ENCODE measurements around the gene CARD8. TPM values are rescaled to one million over a fixed set of nuclear protein-coding genes. Genes with fewer than 3 reads are reported as not detected.

CARD8 gene
- polyA plus RNA-seq, 4 donors: 49.3 to 62.6 (median 58.7) TPM

DNA sequence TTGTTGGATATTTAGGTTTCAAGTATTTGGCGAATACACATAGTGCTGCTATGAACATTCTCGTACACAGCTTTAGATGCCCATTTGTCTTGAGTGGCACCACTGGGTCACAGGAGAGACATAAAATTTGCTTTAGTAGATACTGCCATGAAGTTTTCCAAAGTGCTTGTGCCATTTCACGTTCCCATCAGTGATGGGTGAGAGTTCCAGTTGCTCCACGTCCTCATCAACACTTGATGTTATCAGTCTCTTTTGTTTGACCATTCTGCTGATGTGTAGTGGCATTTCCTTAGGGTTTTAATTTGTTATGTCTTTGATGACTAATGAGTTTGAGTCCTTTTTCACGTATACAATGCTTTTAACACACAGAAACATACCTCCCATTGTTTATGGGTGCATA is 74.2 kb downstream of the CARD8 start:
- no peak for DNase-seq (ENCODE audit: low read depth in 4 of 4, low spot score in 3 of 4)

- DNase-seq (ENCODE audit: low read depth in 4 of 4, low spot score in 3 of 4): no peak
Observed at GRCh38 chr19:48176226-48176625, 79.5 kb downstream of the CARD8 start.

DNA sequence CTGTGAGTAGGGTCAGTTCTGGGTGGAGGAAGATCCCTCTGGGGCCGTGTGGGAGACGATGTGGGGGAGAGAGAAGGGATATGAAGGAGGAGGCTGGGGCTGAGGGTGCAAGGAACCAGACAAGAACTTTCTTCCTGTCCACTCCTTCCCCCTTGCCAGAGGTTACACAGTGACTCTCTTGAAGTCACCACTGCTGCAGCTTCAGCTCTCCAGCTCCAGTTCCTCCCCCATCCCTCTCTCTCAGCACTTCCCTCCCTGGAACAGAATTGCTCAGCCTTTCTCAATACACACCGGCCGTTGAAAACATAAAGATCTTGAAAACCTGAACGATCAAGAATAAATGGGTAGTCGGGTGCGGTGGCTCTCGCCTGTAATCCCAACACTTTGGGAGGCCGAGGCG is 80.1 kb downstream of the CARD8 start:
- no peak for DNase-seq (ENCODE audit: low read depth in 4 of 4, low spot score in 3 of 4)

- DNase-seq (ENCODE audit: low read depth in 4 of 4, low spot score in 3 of 4): no peak
Observed at GRCh38 chr19:48174445-48175030, 81.2 kb downstream of the CARD8 start.

DNA sequence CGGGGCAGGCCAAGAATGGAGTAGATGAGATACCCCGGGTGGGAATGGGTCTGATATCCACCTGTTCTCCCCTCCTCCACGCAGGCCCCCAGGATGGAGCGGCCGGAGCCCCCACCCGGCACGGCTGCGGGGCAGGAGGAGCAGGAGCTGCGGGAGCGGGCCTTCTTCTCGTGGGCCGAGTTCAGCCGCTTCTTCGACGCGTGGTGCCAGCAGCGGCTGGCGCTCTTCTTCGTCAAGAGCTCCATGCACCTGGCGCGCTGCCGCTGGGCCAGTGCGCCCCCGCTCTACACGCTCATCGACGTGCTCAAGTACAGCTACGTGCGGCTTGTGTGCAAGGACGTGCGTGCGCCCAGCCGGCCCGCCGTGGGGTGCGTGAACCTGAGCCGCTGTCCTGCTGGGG is 84.0 kb downstream of the CARD8 start:
- no peak for DNase-seq (ENCODE audit: low read depth in 4 of 4, low spot score in 3 of 4)

DNA sequence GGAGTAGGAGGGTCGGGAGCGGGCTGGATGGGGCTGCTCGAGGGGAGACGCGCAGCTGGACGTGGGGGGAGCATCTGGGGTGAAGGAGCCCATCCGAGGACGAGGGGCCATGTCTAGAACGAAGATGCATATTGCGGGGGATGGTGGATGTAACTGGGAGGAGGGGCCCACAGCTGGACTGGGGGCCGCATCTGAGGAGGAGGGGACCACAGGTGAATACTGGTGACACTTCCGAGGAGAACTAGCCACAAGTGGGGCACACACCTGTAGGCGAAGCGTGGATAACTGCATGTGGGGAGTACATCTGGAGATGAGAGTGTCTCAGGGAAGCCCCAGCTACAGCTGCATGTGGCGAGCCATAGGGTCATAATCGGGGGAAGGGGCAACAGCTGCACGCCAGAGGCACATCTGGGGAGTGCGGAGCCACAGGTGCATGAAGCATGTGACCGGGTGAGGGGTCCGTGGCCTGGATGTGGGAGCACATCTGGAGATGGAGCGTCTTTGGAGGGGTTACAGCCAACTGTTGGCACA is 84.8 kb downstream of the CARD8 start:
- DNase-seq (ENCODE audit: low read depth in 4 of 4, low spot score in 3 of 4): no peak

DNA sequence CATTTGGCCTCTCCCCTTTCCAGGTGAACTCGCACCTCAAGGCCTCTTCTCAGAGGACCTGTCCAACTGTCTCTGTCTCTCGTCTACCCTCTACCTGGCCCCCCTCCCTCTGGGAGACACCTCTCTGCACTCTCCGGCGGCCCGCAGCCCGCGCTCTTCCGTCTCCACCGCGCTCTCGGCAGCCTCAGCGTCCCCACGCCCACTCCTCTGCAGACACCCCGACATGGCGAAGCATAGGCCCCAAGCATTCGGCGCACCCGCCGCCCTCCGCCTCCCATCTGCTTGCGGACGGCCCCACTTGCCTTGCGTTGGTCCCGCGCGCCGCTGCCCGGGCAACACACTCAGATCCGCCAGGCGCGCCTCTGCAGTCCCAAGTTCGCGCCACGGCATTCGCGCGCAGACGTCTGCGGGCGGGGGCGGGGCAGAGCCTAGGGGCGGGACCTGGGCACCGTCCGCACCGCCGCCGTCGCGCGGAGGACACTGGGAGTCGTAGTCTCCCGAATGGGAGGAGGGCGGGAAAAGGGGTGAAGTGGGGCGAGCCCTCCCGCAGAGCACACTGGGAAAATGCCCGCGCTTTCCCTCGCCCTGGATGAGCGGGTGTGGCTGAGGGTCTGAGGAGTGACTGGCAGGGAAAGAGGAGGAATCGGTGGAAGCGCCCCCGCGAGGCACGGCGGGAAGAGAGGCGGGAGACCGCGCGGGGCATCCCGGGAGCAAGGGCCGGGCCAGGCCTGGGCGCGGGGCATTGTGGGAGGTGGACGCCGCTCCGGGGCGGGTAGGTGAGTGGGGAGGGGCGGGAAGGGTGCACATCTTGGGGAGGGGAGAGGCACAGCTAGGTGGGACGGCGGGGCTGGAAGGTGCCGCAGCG is 85.5 kb downstream of the CARD8 start, which contains the start of the genes LIG1 and ZSWIM9:
Gene LIG1 (minus strand): TSS at position 406 of the 865 bp plus-strand sequence. CDS start 4,778 bp downstream, outside the sequence.
Gene ZSWIM9 (plus strand): TSS at position 742 of the 865 bp plus-strand sequence. CDS start 1,123 bp downstream, outside the sequence.
- peak; percentile 90 to 92 (median 90) for DNase-seq (ENCODE audit: low read depth in 4 of 4, low spot score in 3 of 4)

- peak in 2 of 4 donors; percentile 34 to 43 for DNase-seq (ENCODE audit: low read depth in 4 of 4, low spot score in 3 of 4)
Observed at GRCh38 chr19:48169578-48169938, 86.2 kb downstream of the CARD8 start.

DNA sequence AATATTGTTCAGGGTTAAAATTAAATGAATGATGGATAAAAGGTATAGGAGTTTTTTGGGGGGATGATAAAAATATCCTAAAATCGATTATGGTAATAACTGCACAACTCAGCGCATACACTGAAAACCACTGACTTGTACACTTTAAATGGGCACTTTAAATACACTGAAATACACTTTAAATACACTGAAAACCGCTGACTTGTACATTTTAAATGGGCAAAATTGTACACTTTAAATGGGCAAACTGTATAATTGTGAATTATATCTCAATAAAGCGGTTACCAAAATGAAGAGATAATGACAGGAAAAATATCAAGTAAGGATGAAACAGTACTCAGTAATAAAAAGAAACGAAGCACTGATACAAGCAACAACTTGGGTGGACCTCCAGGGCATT is 87.0 kb downstream of the CARD8 start:
- DNase-seq (ENCODE audit: low read depth in 4 of 4, low spot score in 3 of 4): no peak

DNA sequence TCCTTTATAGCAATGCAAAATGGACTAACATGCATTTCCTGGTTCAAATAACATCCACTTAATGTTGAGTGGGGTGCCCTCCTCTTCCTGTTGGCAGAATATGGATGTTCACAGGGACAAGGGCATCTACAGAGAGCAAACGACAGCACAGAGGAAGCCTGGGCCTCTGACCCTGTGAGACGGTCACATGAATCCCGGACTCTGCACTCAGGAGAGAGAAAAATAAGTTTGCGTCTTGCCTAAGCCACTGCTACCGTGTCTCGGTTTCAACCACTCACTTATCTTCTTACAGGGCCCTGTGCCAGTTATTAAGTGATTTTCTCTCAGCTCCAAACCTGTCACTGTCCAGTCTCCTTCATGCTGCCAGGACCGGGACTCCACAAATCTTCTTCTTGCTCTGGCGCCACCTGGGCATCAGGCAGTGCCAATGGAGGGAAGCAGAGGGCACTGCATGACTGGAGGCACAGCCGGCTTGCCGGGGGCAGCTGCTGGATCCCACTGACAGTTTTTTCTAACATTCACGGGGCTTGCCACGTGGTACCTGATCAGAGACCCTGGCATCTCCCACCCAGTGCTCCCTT is 97.4 kb downstream of the CARD8 start:
- no peak for DNase-seq (ENCODE audit: low read depth in 4 of 4, low spot score in 3 of 4)

Other genes with a start within 250 kb of the CARD8 start
- gene CABP5, start 211.8 kb downstream of the CARD8 start, polyA plus RNA-seq (ENCODE audit: insufficient read length in 4 of 4): under 1 TPM in 1 of 4 donors, not detected in 3; 0.10 TPM
- gene PLA2G4C, start 145.1 kb downstream of the CARD8 start, polyA plus RNA-seq (ENCODE audit: insufficient read length in 4 of 4): 1 to 10 TPM; 4.0 to 8.9 (median 6.1) TPM
- 10 to 100 TPM; 58.6 to 66.4 (median 61.0) TPM for gene LIG1, start 85.6 kb downstream of the CARD8 start, polyA plus RNA-seq (ENCODE audit: insufficient read length in 4 of 4)
- gene ZSWIM9, start 85.2 kb downstream of the CARD8 start, polyA plus RNA-seq (ENCODE audit: insufficient read length in 4 of 4): 10 to 100 TPM in 1 of 4 donors, 1 to 10 TPM in 3; 7.5 to 10.4 (median 8.8) TPM
- gene ZNF114, start 14.2 kb upstream of the CARD8 start, polyA plus RNA-seq (ENCODE audit: insufficient read length in 4 of 4): 1 to 10 TPM; 6.1 to 9.0 (median 7.3) TPM
- gene EMP3, start 69.6 kb upstream of the CARD8 start, polyA plus RNA-seq (ENCODE audit: insufficient read length in 4 of 4): 10 to 100 TPM; 56.2 to 83.3 (median 68.9) TPM
- 10 to 100 TPM in 2 of 4 donors, 1 to 10 TPM in 2; 8.9 to 14.1 (median 11.2) TPM for gene TMEM143, start 108.0 kb upstream of the CARD8 start, polyA plus RNA-seq (ENCODE audit: insufficient read length in 4 of 4)
- 1 to 10 TPM in 1 of 4 donors, under 1 TPM in 3; 0.39 to 1.2 (median 0.54) TPM for gene SYNGR4, start 108.5 kb upstream of the CARD8 start, polyA plus RNA-seq (ENCODE audit: insufficient read length in 4 of 4)
- gene KDELR1, start 135.6 kb upstream of the CARD8 start, polyA plus RNA-seq (ENCODE audit: insufficient read length in 4 of 4): 100 to 1,000 TPM; 231 to 265 (median 243) TPM
- gene GRIN2D, start 137.8 kb upstream of the CARD8 start, polyA plus RNA-seq (ENCODE audit: insufficient read length in 4 of 4): under 1 TPM; 0.39 to 0.66 (median 0.54) TPM
- gene GRWD1, start 190.1 kb upstream of the CARD8 start, polyA plus RNA-seq (ENCODE audit: insufficient read length in 4 of 4): 10 to 100 TPM; 22.3 to 33.5 (median 25.9) TPM
- gene KCNJ14, start 199.7 kb upstream of the CARD8 start, polyA plus RNA-seq (ENCODE audit: insufficient read length in 4 of 4): under 1 TPM; 0.60 to 0.77 (median 0.68) TPM
- gene CYTH2, start 213.5 kb upstream of the CARD8 start, polyA plus RNA-seq (ENCODE audit: insufficient read length in 4 of 4): 10 to 100 TPM; 79.6 to 89.5 (median 84.3) TPM